Erythroblast (primary cell): ENCODE results near the gene F2RL2.
"Not testable (repeated sequence)": the region's sequence is repeated elsewhere in the genome, so short reads cannot be mapped to it uniquely, and the experiment has no call there.

ENCODE experiments used
- DNase-seq, 2 experiments: peaks; one replicate each; lab custom pipeline; 2025; lab: John Stamatoyannopoulos, UW
- GATA1 ChIP-seq: IDR thresholded peaks from 2 replicates; pipeline ENCODE4 v1.6.1; 2011; ENCODE audit warnings: low read depth, mild to moderate bottlenecking, control low read depth, low read length, moderate library complexity
- POLR2A ChIP-seq: IDR thresholded peaks from 2 replicates; pipeline ENCODE4 v1.6.1; 2011; ENCODE audit warnings: mild to moderate bottlenecking, low read length

F2RL2 gene

GRCh38 chr5:76610196-76610595 is 13.0 kb downstream of the F2RL2 start:
- TF ChIP-seq GATA1 (no peak), POLR2A (no peak)
- DNase-seq = peak in 1 of 2 experiments; percentile 5

GRCh38 chr5:76608833-76609232 is 14.4 kb downstream of the F2RL2 start:
- no peak for TF ChIP-seq POLR2A
- TF ChIP-seq GATA1 = no peak
- DNase-seq = peak; percentile 13 to 62

GRCh38 chr5:76607353-76607871 is 15.8 kb downstream of the F2RL2 start:
- DNase-seq = no peak
- no peak for TF ChIP-seq GATA1
- no peak for TF ChIP-seq POLR2A

GRCh38 chr5:76606701-76607100 is 16.5 kb downstream of the F2RL2 start:
- no peak for TF ChIP-seq POLR2A
- no peak for TF ChIP-seq GATA1

GRCh38 chr5:76604838-76605237 is 18.4 kb downstream of the F2RL2 start:
- TF ChIP-seq POLR2A = no peak
- no peak for TF ChIP-seq GATA1
- no peak for DNase-seq

More at GRCh38 chr5:76606701-76607100, 16.5 kb downstream of the F2RL2 start:
- DNase-seq = no peak

GRCh38 chr5:76603991-76604390 is 19.2 kb downstream of the F2RL2 start:
- DNase-seq = not testable (repeated sequence)

- no peak for DNase-seq
- TF ChIP-seq GATA1 (no peak), POLR2A (no peak)
These were observed 21.0 kb downstream of the F2RL2 start for GRCh38 chr5:76602094-76602726.

GRCh38 chr5:76601470-76601869 is 21.7 kb downstream of the F2RL2 start:
- DNase-seq = peak; percentile 64 to 73
- no peak for TF ChIP-seq GATA1
- no peak for TF ChIP-seq POLR2A

- no peak for TF ChIP-seq POLR2A
- no peak for DNase-seq
These were observed 22.5 kb downstream of the F2RL2 start for GRCh38 chr5:76600716-76601115.

- no peak for TF ChIP-seq GATA1
- no peak for TF ChIP-seq POLR2A
- DNase-seq = no peak
These were observed 24.7 kb downstream of the F2RL2 start for GRCh38 chr5:76598531-76598930.

- TF ChIP-seq GATA1 (no peak), POLR2A (no peak)
- no peak for DNase-seq
These were observed 27.3 kb downstream of the F2RL2 start for GRCh38 chr5:76595755-76596481.

- no peak for DNase-seq
- TF ChIP-seq GATA1 = no peak
These were observed 29.1 kb downstream of the F2RL2 start for GRCh38 chr5:76594107-76594506.

- no peak for DNase-seq
These were observed 30.5 kb downstream of the F2RL2 start for GRCh38 chr5:76592692-76593091.

GRCh38 chr5:76591366-76591765 is 31.8 kb downstream of the F2RL2 start:
- TF ChIP-seq GATA1 (no peak), POLR2A (no peak)

More at GRCh38 chr5:76592692-76593091, 30.5 kb downstream of the F2RL2 start:
- TF ChIP-seq POLR2A = no peak
- TF ChIP-seq GATA1 = no peak

GRCh38 chr5:76590027-76590426 is 33.2 kb downstream of the F2RL2 start:
- TF ChIP-seq POLR2A (no peak), GATA1 (no peak)
- DNase-seq = no peak

More at GRCh38 chr5:76591366-76591765, 31.8 kb downstream of the F2RL2 start:
- no peak for DNase-seq

- no peak for DNase-seq
- TF ChIP-seq GATA1 (no peak), POLR2A (no peak)
These were observed 36.7 kb downstream of the F2RL2 start for GRCh38 chr5:76586531-76586930.
